Astrocyte of the spinal cord (primary cell): Measurements from ENCODE around the gene PLPPR4.

ENCODE experiments used
- DNase-seq: peaks from one replicate; pipeline ENCODE4 v3.0.0; 2011; ENCODE audit warnings: low read depth, low spot score
- H3K4me3 ChIP-seq: 2 replicates; pipeline ENCODE4 v1.5.1; 2011; ENCODE audit warnings: low read depth, mild to moderate bottlenecking, low read length, moderate library complexity
- in situ Hi-C: cut with HindIII; loops from 2 replicates; pipeline ENCODE4 v1.10.0; 2017; ENCODE audit warnings: low sequenced_read_pairs
- TF ChIP-seq, protein P1 (sequence below): IDR thresholded peaks from 2 replicates; pipeline ENCODE4 v1.5.1; 2012; ENCODE audit warnings: low read depth, mild to moderate bottlenecking, low read length, inconsistent platforms

PLPPR4 gene

DNA sequence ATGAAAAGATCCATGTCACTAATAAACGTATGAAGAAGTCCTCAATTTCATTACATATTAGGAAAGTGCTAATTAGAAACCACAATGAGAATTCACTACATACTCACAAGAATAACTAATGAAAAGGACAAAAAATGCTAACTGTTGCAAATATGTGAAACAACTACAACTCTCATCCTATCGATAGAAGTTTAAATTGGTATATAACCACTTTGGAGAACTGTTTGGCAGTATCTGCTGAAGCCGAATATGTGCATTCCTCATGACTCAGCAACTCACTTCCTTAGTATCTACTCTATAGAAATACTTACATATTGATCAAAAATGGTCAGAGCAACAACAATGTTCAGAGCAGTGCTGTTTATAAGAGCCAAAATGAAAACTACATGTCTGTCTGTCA, 66.8 kb downstream of the PLPPR4 start:
- in situ Hi-C loops = no loop called here
- H3K4me3 ChIP-seq = no peak overlapping the region
- TF ChIP-seq, protein P1, sequence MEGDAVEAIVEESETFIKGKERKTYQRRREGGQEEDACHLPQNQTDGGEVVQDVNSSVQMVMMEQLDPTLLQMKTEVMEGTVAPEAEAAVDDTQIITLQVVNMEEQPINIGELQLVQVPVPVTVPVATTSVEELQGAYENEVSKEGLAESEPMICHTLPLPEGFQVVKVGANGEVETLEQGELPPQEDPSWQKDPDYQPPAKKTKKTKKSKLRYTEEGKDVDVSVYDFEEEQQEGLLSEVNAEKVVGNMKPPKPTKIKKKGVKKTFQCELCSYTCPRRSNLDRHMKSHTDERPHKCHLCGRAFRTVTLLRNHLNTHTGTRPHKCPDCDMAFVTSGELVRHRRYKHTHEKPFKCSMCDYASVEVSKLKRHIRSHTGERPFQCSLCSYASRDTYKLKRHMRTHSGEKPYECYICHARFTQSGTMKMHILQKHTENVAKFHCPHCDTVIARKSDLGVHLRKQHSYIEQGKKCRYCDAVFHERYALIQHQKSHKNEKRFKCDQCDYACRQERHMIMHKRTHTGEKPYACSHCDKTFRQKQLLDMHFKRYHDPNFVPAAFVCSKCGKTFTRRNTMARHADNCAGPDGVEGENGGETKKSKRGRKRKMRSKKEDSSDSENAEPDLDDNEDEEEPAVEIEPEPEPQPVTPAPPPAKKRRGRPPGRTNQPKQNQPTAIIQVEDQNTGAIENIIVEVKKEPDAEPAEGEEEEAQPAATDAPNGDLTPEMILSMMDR = no peak
- DNase-seq = no peak

DNA sequence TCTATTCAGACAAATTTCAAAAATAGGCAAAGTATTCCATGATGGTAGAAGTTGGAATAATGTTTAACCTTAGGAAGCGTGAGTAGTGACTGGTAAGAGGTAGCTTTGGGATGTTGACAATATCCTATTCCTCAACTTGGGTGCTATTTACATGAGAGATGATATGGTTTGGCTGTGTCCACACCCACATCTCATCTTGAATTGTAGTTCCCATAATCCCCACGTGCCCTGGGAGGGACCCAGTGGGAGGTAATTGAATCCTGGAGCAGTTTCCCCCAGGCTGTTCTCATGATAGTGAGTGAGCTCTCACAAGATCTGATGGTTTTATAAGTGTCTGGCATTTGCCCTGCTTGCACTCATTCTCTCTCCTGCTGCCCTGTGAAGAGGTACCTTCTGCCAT, 67.3 kb downstream of the PLPPR4 start:
- H3K4me3 ChIP-seq = no peak overlapping the region
- TF ChIP-seq, protein P1 = no peak
- no peak for DNase-seq
- in situ Hi-C loops = no loop called here

DNA sequence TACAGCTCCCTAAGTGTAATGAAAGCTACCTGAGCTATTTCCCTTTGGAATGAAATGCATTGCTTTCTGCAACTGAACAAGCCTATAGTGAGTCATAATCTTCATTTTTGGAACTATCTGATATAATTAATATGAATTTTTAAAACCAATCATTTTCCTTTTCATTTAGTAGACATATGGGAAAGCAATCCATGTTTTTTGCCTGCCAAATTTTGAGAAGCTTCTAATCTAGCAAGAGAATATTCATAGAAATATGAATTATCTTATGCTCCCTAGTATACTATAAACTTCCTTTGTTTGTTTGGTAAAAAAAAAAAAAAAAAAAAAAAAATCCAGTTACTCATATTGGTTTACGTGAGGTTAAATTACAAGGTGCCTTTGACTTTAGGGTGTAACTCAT, 68.3 kb downstream of the PLPPR4 start:
- DNase-seq = no peak
- no peak overlapping the region for H3K4me3 ChIP-seq
- TF ChIP-seq, protein P1 = no peak
- in situ Hi-C loops = no loop called here

DNA sequence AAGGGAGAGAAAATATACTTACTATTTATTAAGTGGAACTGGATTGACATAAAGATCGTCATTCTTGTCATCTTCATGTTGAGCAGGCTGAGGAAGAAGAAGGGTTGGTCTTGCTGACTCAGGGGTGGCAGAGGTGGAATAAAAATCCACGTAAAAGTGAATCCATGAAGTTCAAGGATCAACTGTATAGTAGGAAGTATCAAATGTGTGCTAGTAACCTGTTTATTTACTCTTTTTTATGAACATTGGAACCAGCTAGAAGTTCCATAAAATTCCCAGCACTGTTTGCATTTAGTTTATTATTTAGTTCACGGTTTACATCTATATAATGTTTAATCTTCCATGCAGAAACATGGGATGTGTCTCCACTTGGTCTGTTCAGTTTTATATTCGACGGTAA, 70.7 kb downstream of the PLPPR4 start:
- DNase-seq = no peak
- in situ Hi-C loops = no loop called here
- TF ChIP-seq, protein P1 = no peak
- no peak overlapping the region for H3K4me3 ChIP-seq

DNA sequence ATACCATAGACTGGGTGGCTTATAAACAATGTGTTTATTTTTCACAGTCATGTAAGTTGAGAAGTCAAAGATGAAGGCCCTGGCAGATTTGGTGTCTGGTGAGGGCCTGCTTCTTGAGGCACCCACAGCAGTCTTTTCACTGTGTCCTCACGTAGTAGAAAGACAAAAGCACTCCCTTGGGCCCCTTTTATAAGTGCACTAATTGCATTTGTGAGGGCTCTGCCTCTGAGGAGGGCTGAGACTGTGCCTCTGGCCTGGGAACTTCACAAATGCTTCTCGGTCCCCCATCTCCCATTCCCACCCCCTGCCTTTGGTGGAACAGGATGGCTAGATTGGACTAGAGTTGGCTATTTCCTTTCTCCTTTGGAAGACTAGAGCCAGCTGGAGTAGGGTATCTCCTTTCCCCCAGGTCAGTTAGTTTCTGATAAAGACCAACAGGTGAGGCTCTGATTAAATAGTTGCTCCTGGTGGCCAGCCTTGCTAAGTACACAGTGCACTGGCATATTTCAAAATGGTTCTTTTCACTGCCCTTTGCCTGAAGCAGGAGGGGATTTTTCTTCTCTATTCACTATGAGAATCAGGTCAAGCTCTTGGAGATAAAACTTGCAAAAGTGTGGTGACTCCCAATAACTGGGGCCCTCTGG, 82.9 kb downstream of the PLPPR4 start:
- DNase-seq = no peak
- in situ Hi-C loops = no loop called here
- H3K4me3 ChIP-seq = no peak overlapping the region
- TF ChIP-seq, protein P1 = no peak

DNA sequence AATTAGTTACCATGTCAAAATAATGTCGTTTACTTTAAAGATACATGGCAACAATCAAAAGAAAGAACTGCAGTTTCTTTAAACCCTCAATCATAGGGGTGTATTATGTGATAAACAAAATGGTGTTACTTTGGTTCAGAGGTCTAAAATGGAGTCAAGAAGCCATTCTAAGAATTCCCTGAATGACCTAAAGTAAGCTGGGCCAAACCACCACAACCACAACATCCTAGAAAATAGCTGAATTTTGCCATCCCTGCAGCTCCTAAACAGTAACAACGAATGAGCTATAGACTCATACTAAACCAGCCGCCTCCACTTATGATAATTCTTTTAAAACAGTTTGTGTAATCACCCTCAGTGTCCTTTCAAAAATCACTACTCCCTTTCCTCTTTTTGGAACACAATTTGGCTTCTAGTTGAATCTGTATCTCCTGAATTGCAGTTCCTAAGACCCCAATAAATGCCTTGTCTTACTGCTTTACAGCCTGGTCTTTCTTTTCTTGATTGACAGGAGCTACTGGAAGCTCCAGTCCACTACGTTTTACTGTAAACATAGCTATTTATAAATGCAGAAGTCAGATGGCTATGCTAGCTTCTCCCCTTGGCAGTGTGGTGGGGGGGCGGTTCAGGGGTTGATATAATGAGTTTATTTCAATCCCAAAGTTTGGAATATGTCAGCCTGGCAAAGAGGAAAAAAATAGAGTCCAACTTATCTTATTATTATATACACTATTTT, 84.3 kb downstream of the PLPPR4 start:
- in situ Hi-C loops = no loop called here
- TF ChIP-seq, protein P1 = no peak

More for the DNA sequence above, 84.3 kb downstream of the PLPPR4 start:
- no peak for DNase-seq
- no peak overlapping the region for H3K4me3 ChIP-seq
